CD1c-positive myeloid dendritic cell (primary cell): Measurements from ENCODE around the gene BRCA1.
A peak's percentile ranks its signal among the peaks of the same experiment; 100 is the strongest.
"Not testable (repeated sequence)": the region's sequence is repeated elsewhere in the genome, so short reads cannot be mapped to it uniquely, and the experiment has no call there.

Source experiments
- DNase-seq: peaks from one replicate; pipeline ENCODE4 v3.0.0-alpha.2; 2016; ENCODE audit errors: extremely low spot score

The BRCA1 gene

DNA sequence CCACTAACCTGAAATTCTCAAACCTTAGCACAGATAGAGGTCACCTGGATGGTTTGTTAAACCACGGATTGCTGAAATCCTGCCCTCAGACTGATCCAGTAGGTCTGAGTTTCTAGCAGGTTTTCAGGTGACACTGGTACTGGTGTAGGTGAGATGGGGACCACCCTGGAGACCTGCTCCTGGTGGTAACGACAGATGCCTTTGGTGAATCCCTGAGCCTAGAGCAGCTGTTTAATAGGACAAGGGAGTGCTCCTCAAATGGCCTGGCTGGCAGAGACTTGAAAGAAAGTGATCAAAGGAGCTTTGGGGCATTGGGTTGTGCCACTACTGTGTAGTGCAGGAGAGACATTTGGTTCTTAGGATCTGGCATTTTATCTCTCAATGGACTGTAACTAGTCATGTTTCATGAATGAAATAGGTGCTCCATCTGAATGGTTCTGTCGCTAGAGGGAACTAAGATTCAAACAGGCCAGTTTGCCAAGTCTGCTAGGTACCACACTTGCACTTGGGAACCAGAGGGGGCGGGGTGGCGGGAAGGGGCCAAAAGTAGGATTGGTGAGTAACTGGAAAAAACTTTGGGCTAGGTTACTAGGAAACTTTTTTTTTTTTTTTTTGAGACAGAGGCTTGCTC is 121.5 kb downstream of the BRCA1 start:
- no peak for DNase-seq

DNA sequence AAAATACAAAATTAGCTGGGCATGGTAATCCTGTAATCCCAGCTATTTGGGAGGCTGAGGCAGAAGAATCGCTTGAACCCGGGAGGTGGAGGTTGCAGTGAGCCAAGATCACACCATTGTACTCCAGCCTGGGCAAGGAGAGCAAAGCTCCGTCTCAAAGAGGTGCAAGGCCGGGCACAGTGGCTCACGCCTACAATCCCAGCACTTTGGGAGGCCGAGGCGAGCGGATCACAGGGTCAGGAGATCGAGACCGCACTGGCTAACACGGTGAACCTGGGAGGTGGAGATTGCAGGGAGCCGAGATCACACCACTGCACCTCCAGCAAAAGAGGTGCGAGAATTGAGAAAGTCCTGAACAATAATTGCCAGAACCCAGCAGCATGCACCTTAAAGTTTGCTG is 124.3 kb downstream of the BRCA1 start:
- not testable (repeated sequence) for DNase-seq

DNA sequence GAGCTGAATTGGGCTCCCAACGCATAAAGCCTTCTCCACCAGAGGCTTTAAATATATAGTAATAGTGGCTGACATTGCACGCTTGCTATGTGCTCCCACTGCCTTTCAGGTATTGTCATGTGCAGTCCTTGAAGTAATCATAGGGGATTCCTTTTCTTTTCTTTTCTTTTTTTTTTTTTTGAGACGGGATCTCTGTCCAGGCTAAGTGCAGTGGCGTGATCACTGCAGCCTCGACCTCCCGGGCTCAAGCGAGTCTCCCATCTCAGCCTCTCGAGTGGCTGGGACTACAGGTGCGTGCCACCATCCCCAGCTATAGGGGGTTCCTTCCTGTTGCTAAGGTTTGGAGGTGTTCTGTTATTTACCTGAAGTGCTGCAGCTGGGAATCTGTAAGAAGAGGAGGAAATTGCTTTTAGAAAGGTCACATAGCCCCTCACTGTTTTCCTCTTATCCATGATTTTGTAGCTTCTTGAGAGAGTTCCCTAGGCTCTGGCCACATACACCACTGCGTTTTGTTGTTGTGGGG is 126.1 kb downstream of the BRCA1 start:
- DNase-seq = no peak

GRCh38 chr17:42997984-42998938 is 126.9 kb downstream of the BRCA1 start, which contains the start of gene RPL27:
TSS of gene RPL27 (plus strand) at chr17:42998419. CDS start at chr17:42998751, 332 bp downstream.
- DNase-seq = peak; percentile 99

DNA sequence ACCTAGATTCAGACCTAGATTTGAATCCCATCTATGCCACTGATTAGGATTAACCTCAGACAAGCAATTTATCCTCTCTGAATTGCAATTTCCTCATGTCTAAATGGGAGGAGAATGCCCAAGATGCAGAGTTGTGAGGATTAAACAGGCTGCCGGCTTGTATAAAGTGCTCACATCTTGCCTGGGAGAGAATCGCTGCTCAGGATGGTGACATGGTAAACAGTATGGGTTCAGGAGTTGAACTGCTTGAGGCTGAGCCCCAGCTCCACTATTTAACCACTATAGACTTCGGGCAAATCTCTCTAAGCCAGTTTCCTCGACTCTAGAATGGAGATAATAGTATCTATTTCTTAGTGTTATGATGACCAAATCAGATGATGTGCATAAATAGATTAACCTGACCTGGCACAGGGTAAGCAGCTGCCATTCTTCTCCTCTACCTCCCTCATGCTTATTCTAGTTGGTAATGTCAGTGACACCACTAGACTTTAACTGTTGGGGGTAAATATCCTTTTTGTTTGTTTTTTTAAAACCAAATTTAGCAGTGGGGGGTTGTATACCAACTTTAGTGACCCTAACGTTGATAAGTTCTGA is 127.7 kb downstream of the BRCA1 start:
- no peak for DNase-seq
